Measurements from ENCODE around the gene SLC18B1. TPM values are rescaled to one million over a fixed set of nuclear protein-coding genes. Genes with fewer than 3 reads are reported as not detected.

The SLC18B1 gene
- total RNA-seq, 1 donor from 2014 or later: 3.4 TPM

DNA sequence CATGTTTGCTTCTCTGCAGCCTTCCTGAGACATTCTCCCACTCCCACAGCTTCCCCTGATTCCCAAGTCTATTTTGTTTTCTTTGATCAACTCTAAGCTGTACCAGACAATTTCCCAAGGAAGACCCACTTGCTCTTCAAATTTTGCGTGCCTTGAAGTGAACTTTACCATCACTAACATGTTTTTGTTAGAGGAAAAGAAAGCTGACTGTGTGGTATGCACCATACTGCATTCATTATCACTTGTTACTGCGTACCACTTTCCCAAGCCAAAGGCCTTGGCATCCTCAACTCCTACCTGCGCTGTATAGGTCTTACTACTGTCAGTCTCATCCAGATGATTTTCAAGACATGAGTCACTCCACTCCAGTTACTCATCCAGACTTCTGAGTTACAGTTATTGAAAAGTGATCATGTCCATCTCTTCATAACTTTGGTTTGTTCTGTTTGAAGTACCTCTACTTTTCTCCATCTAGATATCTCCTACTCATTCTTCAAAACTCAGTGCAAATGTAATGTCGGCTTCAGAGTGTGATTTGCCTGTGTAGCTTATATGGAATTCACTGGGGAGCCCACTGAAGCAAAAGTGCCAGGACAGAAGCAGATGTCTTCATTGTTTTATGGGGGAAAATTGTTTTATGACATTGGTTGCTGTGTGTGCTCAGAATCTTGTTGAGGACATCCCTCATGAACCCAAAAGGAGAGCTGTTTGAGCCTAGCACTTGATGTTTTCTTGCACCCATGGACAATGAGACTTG is 21.1 kb upstream of the SLC18B1 start:
- no peak for DNase-seq (ENCODE audit: low read depth)
- no peak overlapping the region for H3K4me3 ChIP-seq (ENCODE audit: low read depth, low read length)
- TF ChIP-seq, protein P1, sequence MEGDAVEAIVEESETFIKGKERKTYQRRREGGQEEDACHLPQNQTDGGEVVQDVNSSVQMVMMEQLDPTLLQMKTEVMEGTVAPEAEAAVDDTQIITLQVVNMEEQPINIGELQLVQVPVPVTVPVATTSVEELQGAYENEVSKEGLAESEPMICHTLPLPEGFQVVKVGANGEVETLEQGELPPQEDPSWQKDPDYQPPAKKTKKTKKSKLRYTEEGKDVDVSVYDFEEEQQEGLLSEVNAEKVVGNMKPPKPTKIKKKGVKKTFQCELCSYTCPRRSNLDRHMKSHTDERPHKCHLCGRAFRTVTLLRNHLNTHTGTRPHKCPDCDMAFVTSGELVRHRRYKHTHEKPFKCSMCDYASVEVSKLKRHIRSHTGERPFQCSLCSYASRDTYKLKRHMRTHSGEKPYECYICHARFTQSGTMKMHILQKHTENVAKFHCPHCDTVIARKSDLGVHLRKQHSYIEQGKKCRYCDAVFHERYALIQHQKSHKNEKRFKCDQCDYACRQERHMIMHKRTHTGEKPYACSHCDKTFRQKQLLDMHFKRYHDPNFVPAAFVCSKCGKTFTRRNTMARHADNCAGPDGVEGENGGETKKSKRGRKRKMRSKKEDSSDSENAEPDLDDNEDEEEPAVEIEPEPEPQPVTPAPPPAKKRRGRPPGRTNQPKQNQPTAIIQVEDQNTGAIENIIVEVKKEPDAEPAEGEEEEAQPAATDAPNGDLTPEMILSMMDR (conservative IDR thresholded peaks at IDR 0.05; ENCODE audit: low read depth, low read length): no peak

DNA sequence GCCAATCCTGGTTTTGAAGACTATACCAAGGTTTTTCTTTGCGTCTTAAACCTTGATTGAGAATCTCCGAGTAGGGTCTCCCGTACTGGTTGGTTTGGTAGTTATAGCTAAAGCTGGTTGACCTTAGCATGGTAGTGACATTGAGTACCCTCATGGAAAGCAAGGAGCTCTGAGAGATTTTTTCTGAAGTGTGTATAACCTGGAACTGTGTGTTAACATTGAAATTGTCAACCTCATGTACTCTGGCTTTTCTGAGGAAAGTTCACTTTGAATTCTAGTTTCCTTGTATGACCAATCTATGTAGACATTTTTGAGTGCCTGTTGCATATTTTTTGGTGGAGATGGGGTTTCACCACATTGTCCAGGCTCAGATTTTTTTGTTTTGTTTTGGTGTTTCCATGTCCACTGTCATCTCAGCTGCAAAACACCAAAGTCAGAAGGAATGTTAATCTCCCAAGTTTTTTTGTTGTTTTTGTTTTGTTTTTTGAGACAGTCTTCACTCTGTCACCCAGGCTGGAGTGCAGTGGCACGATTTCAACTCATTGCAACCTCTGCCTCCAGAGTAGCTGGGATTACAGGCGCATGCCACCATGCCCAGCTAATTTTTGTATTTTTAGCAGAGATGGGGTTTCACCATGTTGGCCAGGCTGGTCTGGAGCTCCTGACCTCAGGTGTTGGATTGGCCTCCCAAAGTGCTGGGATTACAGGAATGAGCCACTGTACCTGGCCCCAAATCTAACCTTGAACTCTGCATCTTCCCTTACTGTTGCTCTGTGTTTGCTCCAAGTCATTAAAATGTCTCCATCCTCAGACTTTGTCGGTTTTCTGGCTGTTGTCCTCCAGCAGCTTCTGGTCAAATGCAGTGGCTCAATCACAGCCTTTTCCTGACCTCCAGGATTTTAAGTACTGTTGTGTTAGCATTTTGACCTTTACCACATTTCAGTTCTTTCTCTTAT is 20.2 kb upstream of the SLC18B1 start:
- TF ChIP-seq, protein P1 (conservative IDR thresholded peaks at IDR 0.05; ENCODE audit: low read depth, low read length): no peak
- H3K4me3 ChIP-seq (ENCODE audit: low read depth, low read length): no peak overlapping the region
- DNase-seq (ENCODE audit: low read depth): no peak

DNA sequence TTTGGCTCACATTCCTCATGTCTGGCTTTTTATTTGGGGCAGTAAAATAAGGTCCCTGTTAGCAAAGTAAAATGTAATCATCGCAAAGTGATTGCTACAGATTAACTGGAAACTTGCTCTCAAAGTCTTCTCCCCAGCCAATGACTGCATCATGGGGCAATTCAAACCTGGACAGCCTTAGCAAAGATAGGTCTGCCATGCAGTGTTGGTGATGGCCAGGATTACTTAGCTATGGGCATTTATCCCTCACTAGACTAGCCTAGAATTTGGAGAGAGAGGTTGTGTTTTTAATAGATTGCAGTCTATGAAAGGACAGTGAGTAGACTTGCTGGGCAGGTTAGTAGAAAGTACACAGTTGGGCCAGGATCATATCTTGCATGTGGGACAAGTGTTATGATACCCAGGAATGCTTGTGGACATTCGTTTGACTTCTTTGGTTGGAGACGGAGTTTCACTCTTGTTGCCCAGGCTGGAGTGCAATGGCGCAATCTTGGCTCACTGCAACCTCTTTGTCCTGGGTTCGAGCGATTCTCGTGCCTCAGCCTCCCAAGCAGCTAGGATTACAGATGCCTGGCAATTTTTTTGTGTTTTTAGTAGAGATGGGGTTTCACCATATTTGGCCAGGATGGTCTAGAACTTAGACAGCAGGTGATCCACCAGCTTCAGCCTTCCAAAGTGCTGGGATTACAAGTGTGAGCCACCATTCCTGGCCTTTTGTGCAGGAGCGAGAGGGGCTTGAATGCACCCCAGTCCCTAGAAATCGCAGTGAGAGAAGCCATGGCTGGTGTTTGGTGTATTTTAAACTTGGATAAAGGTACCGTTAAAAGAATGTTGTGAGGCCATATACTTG is 19.3 kb upstream of the SLC18B1 start:
- no peak for DNase-seq (ENCODE audit: low read depth)
- TF ChIP-seq, protein P1 (conservative IDR thresholded peaks at IDR 0.05; ENCODE audit: low read depth, low read length): no peak
- no peak overlapping the region for H3K4me3 ChIP-seq (ENCODE audit: low read depth, low read length)

DNA sequence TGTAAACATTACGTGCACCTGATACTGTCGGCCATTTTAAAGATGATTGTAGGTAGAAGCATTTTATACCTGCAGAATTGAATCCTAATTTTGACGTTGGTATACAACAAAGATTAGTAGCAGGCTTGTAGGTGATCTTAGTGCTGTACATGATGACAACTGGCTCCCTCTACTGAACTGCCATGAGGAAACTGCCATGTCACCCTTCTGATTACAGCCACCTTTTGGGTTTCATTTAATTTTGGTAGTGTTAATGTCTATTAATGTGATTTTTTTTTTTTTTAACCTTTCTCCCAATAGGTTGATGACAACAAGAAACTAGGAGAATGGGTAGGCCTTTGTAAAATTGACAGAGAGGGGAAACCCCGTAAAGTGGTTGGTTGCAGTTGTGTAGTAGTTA is 18.2 kb upstream of the SLC18B1 start:
- no peak for DNase-seq (ENCODE audit: low read depth)
- TF ChIP-seq, protein P1 (conservative IDR thresholded peaks at IDR 0.05; ENCODE audit: low read depth, low read length): no peak
- H3K4me3 ChIP-seq (ENCODE audit: low read depth, low read length): peak overlapping the region; percentile 85

DNA sequence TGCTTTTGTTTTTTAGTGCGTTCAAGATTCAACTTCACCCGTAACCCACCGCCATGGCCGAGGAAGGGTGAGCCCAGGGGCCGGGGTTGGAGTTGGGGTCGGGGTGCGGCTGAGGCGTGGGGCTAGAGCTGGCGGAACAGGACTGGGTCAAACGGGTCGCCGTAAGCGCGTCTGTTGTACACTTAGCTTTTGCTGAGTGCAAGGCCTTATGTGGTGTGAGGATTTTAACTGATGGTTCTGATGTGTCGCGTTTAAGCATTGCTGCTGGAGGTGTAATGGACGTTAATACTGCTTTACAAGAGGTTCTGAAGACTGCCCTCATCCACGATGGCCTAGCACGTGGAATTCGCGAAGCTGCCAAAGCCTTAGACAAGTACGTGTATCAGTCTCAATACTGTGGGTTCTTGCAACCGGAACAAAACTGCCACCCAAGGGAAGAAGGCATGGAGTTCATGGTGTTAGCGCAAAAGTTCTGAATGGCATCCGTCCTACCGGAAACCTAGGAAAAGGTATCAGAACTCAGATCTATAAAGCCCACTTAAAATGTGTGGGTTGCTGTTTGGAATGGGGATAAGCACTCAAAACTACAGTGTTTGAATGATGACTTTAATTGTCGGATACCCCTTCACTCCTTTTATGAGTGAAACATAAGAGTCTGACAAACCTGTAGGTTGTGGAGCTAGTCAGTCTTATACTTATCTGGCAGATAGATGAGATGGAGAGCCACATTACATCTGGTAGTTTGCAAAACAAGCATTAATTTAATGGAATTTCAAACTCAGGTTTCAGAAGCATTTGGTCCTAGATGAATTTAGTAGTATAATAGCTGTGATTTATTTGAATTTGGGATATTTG is 16.5 kb upstream of the SLC18B1 start:
- DNase-seq (ENCODE audit: low read depth): no peak
- TF ChIP-seq, protein P1 (conservative IDR thresholded peaks at IDR 0.05; ENCODE audit: low read depth, low read length): no peak

More for the DNA sequence above, 16.5 kb upstream of the SLC18B1 start:
- H3K4me3 ChIP-seq (ENCODE audit: low read depth, low read length): peak overlapping the region; percentile 85

Measured in epithelial cell of proximal tubule (primary cell).